Trophoblast cell (in vitro differentiated cells and primary cell): ENCODE data around the gene LAMTOR4.

Experiments
- DNase-seq, 2 donors: peaks; one replicate each; pipeline ENCODE4 v3.0.0-alpha.2; 2016
- H2AFZ ChIP-seq: 2 replicates; pipeline ENCODE4 v1.6.1; 2013; ENCODE audit warnings: low read length, moderate library complexity, mild to moderate bottlenecking; ENCODE audit not compliant: insufficient read depth, poor library complexity
- H2AK5ac ChIP-seq: 2 replicates; pipeline ENCODE4 v1.6.1; 2013; ENCODE audit warnings: mild to moderate bottlenecking, low read length
- H2BK120ac ChIP-seq: 2 replicates; pipeline ENCODE4 v1.6.1; 2013; ENCODE audit warnings: low read length, mild to moderate bottlenecking, moderate library complexity; ENCODE audit not compliant: insufficient read depth, poor library complexity
- H2BK12ac ChIP-seq: 2 replicates; pipeline ENCODE4 v1.6.1; 2013; ENCODE audit warnings: mild to moderate bottlenecking, low read length, moderate library complexity
- H2BK5ac ChIP-seq: 2 replicates; pipeline ENCODE4 v1.6.1; 2013; ENCODE audit warnings: low read length, low read depth, moderate library complexity, mild to moderate bottlenecking; ENCODE audit not compliant: poor library complexity
- H3K14ac ChIP-seq: 2 replicates; pipeline ENCODE4 v1.6.1; 2013; ENCODE audit warnings: mild to moderate bottlenecking, low read length
- H3K18ac ChIP-seq: 2 replicates; pipeline ENCODE4 v1.6.1; 2013; ENCODE audit warnings: mild to moderate bottlenecking, low read length
- H3K23ac ChIP-seq: 2 replicates; pipeline ENCODE4 v1.6.1; 2013; ENCODE audit warnings: low read length
- H3K27ac ChIP-seq: 2 replicates; pipeline ENCODE4 v1.5.1; 2013; ENCODE audit warnings: low read depth, mild to moderate bottlenecking, inconsistent platforms, low read length, moderate library complexity
- H3K27me3 ChIP-seq: 2 replicates; pipeline ENCODE4 v1.6.1; 2013; ENCODE audit warnings: inconsistent platforms, mild to moderate bottlenecking, low read length, moderate library complexity; ENCODE audit not compliant: insufficient read depth
- H3K36me3 ChIP-seq, 2 experiments: 1 replicate in 1 of 2; 2 replicates in 1 of 2; pipeline ENCODE4 v1.6.1; 2013; ENCODE audit warnings: low read length in 2 of 2, mild to moderate bottlenecking in 2 of 2, moderate library complexity in 1 of 2; ENCODE audit not compliant: insufficient read depth in 2 of 2, control insufficient read depth in 1 of 2
- H3K4ac ChIP-seq: 2 replicates; pipeline ENCODE4 v1.6.1; 2013; ENCODE audit warnings: low read depth, mild to moderate bottlenecking, low read length, moderate library complexity
- H3K4me1 ChIP-seq, 2 experiments: 1 replicate in 1 of 2; 2 replicates in 1 of 2; pipeline ENCODE4 v1.6.1; 2013; ENCODE audit warnings: low read length in 2 of 2, mild to moderate bottlenecking in 2 of 2, moderate library complexity in 1 of 2; ENCODE audit not compliant: insufficient read depth in 2 of 2, control insufficient read depth in 1 of 2
- H3K4me2 ChIP-seq: 2 replicates; pipeline ENCODE4 v1.6.1; 2013; ENCODE audit warnings: inconsistent platforms, mild to moderate bottlenecking, low read length, moderate library complexity
- H3K4me3 ChIP-seq: 2 replicates; pipeline ENCODE4 v1.5.1; 2013; ENCODE audit warnings: mild to moderate bottlenecking, low read depth, low read length, inconsistent platforms
- H3K79me1 ChIP-seq: one replicate; pipeline ENCODE4 v1.6.1; 2013; ENCODE audit warnings: low read length
- H3K79me2 ChIP-seq: 2 replicates; pipeline ENCODE4 v1.6.1; 2013; ENCODE audit warnings: low read length, mild to moderate bottlenecking; ENCODE audit not compliant: control insufficient read depth, insufficient read depth, poor library complexity
- H3K9ac ChIP-seq: 2 replicates; pipeline ENCODE4 v1.6.1; 2013; ENCODE audit warnings: mild to moderate bottlenecking, low read length
- H3K9me3 ChIP-seq: 2 replicates; pipeline ENCODE4 v1.6.1; 2013; ENCODE audit warnings: low read depth, mild to moderate bottlenecking, control low read depth, inconsistent platforms, low read length; ENCODE audit not compliant: insufficient read depth
- H4K12ac ChIP-seq: 2 replicates; pipeline ENCODE4 v1.6.1; 2013; ENCODE audit warnings: low read depth, mild to moderate bottlenecking, low read length, moderate library complexity
- H4K8ac ChIP-seq: 2 replicates; pipeline ENCODE4 v1.6.1; 2013; ENCODE audit warnings: low read depth, mild to moderate bottlenecking, low read length, moderate library complexity
- H4K91ac ChIP-seq: one replicate; pipeline ENCODE4 v1.6.1; 2013; ENCODE audit warnings: low read depth, mild to moderate bottlenecking, low read length, moderate library complexity
- WGBS: extraction: QIAGEN DNeasy Blood & Tissue Kit; methylation state at CpG from one replicate; pipeline ENCODE4 v1.1.7; 2013; ENCODE audit warnings: missing lambda C conversion rate; ENCODE audit not compliant: insufficient read length, insufficient coverage; ENCODE audit errors: extremely low coverage; 5-methylcytosine and 5-hydroxymethylcytosine counted together

The LAMTOR4 gene

DNA sequence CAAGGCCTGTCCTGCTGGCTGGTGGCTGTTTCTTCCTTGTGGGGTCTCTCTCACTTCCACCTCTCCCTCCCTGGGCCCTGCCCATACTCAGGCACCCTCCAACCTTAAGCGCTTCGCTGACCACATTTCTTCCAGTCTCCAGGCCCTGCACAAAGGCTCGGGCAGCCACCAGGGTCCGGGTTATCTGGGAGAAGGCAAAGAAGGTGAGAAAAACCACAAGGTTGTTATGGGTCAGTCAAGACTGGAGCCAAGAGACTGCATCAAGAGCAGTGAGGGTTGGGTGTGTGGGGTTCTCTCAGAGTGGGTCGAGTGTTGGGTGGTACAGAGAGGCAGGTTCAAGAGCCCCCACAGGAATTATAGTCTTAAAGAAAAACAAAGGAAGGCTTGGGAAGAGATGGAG lies 25.9 kb downstream of the LAMTOR4 start:
- Histone ChIP-seq H3K79me2 (peaks cover 2% of the 10 kb centered on the region), H3K4me2 (no peak overlapping the region), H3K27me3 (peaks cover 24% of the 10 kb centered on the region), H3K9ac (no peak overlapping the region), H3K36me3 (no peaks in the 10 kb centered on the region), H2BK5ac (no peak overlapping the region), H3K18ac (no peak overlapping the region), H3K9me3 (peaks cover 4% of the 10 kb centered on the region), H2AK5ac (no peak overlapping the region), H2BK12ac (no peak overlapping the region), H3K79me1 (peaks cover 3% of the 10 kb centered on the region), H2AFZ (no peak overlapping the region), H4K8ac (no peak overlapping the region), H3K4me1 (peaks cover 3 to 6% of the 10 kb centered on the region in 2 experiments), H4K12ac (no peak overlapping the region), H3K4ac (no peak overlapping the region), H3K4me3 (no peak overlapping the region), H3K14ac (no peak overlapping the region), H3K23ac (no peak overlapping the region), H4K91ac (no peak overlapping the region), H3K27ac (no peak overlapping the region), H2BK120ac (no peak overlapping the region)
- DNase-seq, result no peak
- WGBS, result no CpG with 5 or more reads among the region's 5 CpGs

DNA sequence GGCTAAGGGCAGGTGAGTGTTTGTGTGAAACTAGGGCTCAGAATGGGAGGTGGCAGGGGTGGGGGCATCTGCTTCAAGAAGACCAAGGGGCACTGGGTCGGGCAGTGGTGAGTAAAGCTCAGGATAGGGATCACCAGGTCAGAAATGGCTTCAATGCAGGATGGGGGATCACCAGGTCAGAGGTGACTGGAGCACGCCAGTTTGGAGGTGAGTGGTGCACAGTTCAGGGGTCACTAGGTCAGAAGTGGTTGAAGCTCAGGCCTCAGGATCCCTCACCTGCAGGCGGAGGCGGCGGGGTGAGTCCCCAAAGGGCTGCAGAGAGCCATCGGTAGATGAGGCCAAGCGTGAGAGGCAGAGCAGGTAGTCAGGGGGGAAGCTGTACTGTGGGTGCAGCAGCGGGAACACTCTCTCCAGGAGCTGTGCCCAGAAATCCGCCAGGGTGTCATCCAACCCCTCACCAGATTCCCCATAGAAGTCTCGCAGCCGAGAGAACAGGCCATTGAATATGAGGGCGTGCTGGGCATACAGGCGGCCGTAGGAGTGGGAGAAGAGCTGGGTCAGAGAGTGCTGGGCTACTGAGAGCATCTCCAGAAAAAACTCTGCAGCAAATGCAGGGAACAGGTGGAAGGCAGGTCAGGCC lies 26.7 kb downstream of the LAMTOR4 start:
- no peak overlapping the region for H4K91ac ChIP-seq
- no peak overlapping the region for H2AFZ ChIP-seq
- no peak overlapping the region for H2BK5ac ChIP-seq
- no peak overlapping the region for H4K8ac ChIP-seq
- DNase-seq, result no peak
- H3K4me1 ChIP-seq, result peaks cover 3 to 6% of the 10 kb centered on the region in 2 experiments
- no peak overlapping the region for H3K4me3 ChIP-seq
- no peak overlapping the region for H2BK120ac ChIP-seq
- peaks cover 3% of the 10 kb centered on the region for H3K79me1 ChIP-seq
- no peak overlapping the region for H3K27ac ChIP-seq
- H3K18ac ChIP-seq, result no peak overlapping the region
- H3K4ac ChIP-seq, result no peak overlapping the region
- no CpG with 5 or more reads among the region's 14 CpGs for WGBS
- H2BK12ac ChIP-seq, result no peak overlapping the region
- no peak overlapping the region for H3K4me2 ChIP-seq
- H3K36me3 ChIP-seq, result no peaks in the 10 kb centered on the region
- H3K23ac ChIP-seq, result no peak overlapping the region
- H3K9me3 ChIP-seq, result peaks cover 4% of the 10 kb centered on the region
- H4K12ac ChIP-seq, result no peak overlapping the region
- no peak overlapping the region for H2AK5ac ChIP-seq
- H3K27me3 ChIP-seq, result peaks cover 19% of the 10 kb centered on the region
- H3K9ac ChIP-seq, result no peak overlapping the region
- H3K14ac ChIP-seq, result no peak overlapping the region
- H3K79me2 ChIP-seq, result peaks cover 2% of the 10 kb centered on the region

DNA sequence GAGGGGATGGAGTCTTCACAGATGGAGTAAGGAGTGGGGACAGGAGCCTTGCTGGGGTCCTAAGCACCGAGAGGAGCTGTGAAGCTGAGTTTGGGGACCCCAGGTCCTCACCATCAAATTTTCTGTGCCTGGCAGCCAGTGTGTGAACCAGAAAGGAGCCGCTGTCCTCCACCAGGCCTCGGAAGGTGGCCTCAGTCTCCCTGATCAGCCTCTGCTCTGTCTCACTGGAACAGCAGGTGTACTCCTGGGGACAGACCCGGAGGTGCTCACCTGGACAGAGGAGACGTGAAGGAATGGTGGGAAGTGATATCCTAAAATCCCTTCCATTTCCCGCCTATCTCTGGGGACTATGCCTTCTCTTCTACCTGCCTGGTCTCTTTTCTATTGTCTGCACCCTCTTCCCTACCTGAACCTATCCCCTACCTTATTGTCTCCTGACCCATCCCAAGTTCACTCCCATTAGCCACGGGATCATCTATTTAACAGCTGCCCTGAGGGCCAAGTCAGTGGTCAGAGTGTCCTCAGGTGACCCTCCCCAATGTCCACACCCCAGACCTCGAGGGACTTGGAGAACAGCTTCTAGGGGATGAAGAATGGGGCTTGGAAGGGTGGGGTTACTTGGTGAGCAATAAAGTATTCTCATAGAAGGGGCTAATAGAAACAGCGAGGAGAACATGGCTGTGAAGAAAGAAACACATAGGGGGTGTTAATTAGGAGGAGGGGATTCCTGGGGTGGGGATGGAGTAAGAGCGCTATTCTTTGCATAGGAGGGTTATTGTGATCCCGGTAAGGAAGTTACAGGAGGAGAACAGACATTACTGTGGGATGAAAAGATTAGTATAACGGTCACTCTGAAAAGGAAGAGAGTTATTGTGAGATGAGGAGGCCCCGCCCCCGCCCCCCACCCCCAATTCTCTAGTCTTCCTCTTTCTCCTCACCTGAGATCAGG lies 27.7 kb downstream of the LAMTOR4 start:
- Histone ChIP-seq H3K36me3 (no peaks in the 10 kb centered on the region), H4K91ac (no peak overlapping the region), H3K4ac (no peak overlapping the region), H2BK120ac (peak overlapping the region; percentile 74), H3K4me3 (peak overlapping the region; percentile 78), H2AK5ac (no peak overlapping the region), H4K8ac (peak overlapping the region; percentile 86), H3K23ac (no peak overlapping the region), H2AFZ (peak overlapping the region; percentile 94), H4K12ac (peak overlapping the region; percentile 86), H3K9me3 (peaks cover 4% of the 10 kb centered on the region), H2BK12ac (no peak overlapping the region), H3K27ac (no peak overlapping the region), H3K4me2 (peak overlapping the region; percentile 97), H3K9ac (no peak overlapping the region), H3K14ac (no peak overlapping the region), H3K18ac (no peak overlapping the region), H3K27me3 (peaks cover 11% of the 10 kb centered on the region), H2BK5ac (no peak overlapping the region), H3K4me1 (peaks cover 2 to 3% of the 10 kb centered on the region in 2 experiments), H3K79me2 (peaks cover 2% of the 10 kb centered on the region), H3K79me1 (peaks cover 3% of the 10 kb centered on the region)
- no CpG with 5 or more reads among the region's 14 CpGs for WGBS
- no peak for DNase-seq

DNA sequence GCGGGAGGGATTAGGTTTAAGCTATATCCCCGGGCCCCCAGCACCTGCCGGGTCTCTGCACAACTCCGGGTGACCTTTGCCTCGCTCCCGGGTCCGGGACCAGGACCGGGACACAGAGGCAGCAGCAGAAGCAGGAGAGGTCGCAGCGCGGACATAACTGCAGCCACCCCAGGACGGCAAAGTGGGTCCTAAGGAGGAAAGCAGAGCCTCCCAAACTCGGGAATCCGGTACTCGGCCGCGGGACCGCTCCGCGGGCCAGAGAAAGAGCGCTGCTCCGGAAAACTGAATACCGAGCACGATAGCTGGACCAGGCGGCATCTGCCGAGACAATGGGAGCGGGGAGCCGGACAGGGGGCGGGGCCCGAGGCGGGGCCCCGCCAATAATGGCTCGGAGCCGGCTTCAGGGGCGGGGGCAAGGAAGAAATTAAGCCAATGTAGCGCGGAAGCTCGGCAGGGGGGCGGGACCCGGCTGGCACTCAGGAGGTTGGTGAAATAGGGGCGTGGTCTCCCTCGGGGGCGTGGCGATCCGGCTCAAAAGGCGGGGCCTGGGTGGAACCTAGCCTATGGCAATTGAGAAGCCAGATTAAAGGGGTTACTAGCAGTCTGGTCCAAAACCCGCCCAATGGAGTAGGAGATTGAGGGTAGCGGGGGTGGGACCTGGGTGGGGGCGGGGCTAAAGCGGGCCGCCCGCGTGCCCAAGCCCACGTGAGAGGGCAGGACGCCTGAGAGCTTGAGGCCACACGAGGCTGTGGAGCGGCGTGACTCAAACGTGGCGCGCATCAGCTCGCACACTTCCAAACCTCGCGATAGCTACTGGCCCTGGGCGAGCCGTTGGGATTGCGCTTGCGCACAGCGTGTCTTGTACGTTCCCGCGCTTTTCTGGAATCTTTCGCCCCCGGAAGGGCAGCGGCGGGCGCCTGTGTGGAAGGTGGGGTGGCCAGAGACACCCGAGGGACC lies 28.6 kb downstream of the LAMTOR4 start, which contains the start of the genes GPC2 and STAG3:
Gene GPC2 (minus strand): TSS at position 337 of the 957 bp plus-strand sequence. CDS start 182 bp downstream, at position 155.
Gene STAG3 (plus strand): TSS at position 874 of the 957 bp plus-strand sequence. CDS start 2,639 bp downstream, outside the sequence.
- no peak within 1 kb of the TSS for H3K23ac ChIP-seq
- H3K4ac ChIP-seq, result peak within 1 kb of the TSS; percentile 62
- peak within 1 kb of the TSS; percentile 94 for H2AFZ ChIP-seq
- peak within 1 kb of the TSS; percentile 56 for H3K14ac ChIP-seq
- H3K9ac ChIP-seq, result peak within 1 kb of the TSS; percentile 77
- peak within 1 kb of the TSS; percentile 74 for H2BK120ac ChIP-seq
- peak within 1 kb of the TSS; percentile 78 for H3K4me3 ChIP-seq
- H4K91ac ChIP-seq, result peak within 1 kb of the TSS; percentile 78
- H2BK5ac ChIP-seq, result peak within 1 kb of the TSS; percentile 27
- no peaks in the 10 kb centered on the region for H3K36me3 ChIP-seq
- no peak within 1 kb of the TSS for H2AK5ac ChIP-seq
- peaks cover 4% of the 10 kb centered on the region for H3K9me3 ChIP-seq
- H3K27me3 ChIP-seq, result peaks cover 5% of the 10 kb centered on the region
- H4K8ac ChIP-seq, result peak within 1 kb of the TSS; percentile 86
- no CpG with 5 or more reads among the region's 78 CpGs for WGBS
- H3K79me1 ChIP-seq, result peaks cover 3% of the 10 kb centered on the region
- H4K12ac ChIP-seq, result peak within 1 kb of the TSS; percentile 86
- no peak within 1 kb of the TSS for H2BK12ac ChIP-seq
- no peak within 1 kb of the TSS for H3K27ac ChIP-seq
- peaks cover 2 to 3% of the 10 kb centered on the region in 2 experiments for H3K4me1 ChIP-seq
- peak within 1 kb of the TSS; percentile 97 for H3K4me2 ChIP-seq
- DNase-seq, result peak; percentile 97 to 98
- H3K79me2 ChIP-seq, result peaks cover 2% of the 10 kb centered on the region
- peak within 1 kb of the TSS; percentile 67 for H3K18ac ChIP-seq
